GM19467 (cell line): ENCODE data around the gene ZBTB5.
"Not testable (repeated sequence)": the region's sequence is repeated elsewhere in the genome, so short reads cannot be mapped to it uniquely, and the experiment has no call there.

Experiments used
- ATAC-seq: cut with Tn5 transposase; IDR thresholded peaks from one replicate; pipeline ENCODE4 v1.9.1; 2021; ENCODE audit warnings: mild to moderate bottlenecking, moderate library complexity; ENCODE audit not compliant: unreplicated experiment

The ZBTB5 gene

DNA sequence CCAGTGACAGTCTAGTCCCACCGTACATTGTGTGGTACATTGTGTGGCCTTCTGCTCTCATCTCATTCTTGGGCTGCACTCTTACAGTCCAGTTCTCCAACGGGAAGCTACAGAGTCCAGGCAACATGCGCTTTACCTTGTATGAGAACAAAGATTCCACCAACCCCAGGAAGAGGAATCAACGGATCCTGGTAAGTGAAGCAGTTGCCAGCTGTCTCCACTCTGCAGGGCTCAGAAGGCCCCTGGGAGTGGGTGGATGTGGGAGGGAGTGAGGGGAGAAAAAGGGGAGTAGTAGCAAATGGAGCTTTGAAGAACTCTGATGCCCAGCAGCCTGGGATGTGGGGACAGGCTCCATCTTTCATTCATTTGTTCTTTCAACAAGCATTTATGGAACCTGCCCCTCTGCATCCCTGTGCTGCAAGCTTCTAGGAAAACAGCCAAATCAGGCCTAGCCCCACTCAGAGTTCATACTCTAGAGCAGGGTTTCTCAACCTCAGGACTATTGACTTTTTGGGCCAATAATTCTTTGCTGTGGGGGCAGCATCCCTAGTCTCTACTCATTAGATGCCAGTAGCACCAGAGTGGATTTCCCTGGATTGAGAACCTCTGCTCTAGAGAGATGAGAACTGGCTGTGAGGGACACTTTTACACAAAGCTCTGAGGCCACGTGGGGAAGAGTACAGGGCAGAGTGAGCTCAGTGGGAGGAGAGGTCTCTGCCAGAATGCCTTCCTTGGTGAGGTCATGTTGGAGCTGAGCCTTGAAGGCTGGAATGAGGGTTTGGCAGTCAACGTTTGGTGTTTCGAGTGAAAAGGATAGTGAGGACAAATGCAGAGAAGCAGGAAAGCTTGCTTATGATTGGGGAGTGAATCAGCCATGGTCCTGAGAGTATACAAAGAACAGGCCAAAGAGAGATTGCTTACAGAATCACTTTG, 21.6 kb upstream of the ZBTB5 start:
- ATAC-seq = no peak

DNA sequence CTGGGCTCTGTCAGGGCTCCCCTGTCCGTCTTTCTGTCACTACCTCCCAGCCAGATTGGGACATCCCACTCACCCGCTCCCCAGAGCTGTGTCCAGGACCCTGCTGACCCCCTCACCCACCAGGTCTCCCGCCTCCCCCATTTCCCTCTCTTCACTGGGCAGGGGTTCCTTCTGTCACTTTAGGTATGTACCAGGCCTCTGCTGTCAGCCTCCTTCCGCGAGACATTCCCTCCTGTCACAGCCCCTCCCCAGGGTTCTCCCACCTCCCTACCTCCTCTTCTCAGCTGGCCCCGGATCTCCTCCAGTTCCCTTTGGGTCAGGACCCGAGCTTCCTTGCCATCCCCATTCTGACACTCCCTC, 21.0 kb upstream of the ZBTB5 start:
- no peak for ATAC-seq

DNA sequence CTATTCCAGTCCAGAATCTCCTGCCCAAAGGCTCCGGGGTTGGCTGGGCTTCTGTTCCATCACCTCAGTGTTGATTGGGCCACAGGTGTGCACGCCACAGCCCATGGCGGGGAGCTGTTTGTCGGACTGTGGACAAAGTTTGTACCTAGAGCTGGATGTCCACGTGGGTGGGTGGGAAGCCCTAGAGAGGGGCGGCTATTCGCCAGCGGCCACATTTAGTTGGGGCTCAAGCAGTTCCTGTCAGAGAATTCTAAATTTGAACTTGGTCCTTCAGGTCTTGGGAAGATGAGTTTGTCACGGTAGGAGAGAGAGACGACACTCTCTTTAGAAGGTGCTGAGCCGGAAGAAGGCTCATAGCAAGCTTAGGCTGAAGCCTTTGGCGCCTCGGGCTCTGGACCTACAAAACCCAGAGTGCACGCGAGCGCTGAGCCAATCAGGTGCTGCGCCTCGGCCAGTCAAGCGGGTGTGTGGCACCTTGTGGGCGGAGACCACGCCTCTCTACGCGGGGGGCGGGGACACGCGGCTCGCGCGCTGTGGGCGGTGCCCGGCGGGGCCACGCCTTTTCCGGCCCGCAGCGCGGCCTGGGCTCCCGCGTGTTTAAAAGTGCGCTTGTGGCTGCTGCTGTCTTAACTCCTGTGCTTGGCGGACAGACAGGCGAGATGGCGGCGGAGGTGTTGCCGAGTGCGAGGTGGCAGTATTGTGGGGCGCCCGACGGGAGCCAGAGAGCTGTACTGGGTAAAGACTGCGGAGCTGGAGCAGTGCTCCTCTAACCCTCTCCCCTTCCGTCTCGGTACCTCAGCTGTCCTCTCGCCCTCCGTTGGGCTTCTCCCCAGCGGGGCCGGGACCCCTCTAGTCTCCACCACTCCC, 20.4 kb upstream of the ZBTB5 start, which contains the start of gene POLR1E:
TSS of gene POLR1E (plus strand) at position 560 of the 867 bp plus-strand sequence. CDS start at position 660, 100 bp downstream.
- peak; percentile 93 for ATAC-seq

DNA sequence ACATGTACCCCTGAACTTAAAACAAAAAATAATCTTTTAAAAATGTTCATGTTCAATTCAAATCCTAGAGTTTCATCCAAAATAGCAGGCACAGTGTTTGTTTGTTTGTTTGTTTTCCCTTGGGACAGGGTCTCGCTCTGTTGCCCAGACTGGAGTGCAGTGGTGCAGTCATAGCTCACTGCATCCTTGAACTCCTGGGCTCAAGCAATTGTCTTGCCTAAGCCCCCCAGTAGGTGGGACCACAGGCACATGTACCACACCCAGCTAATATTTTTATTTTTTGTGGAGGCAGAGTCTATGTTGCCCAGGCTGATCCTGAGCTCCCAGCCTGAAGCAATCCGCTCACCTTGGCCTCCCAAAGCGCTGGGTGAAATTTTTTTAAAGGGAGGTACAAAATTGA, 15.5 kb upstream of the ZBTB5 start:
- no peak for ATAC-seq

DNA sequence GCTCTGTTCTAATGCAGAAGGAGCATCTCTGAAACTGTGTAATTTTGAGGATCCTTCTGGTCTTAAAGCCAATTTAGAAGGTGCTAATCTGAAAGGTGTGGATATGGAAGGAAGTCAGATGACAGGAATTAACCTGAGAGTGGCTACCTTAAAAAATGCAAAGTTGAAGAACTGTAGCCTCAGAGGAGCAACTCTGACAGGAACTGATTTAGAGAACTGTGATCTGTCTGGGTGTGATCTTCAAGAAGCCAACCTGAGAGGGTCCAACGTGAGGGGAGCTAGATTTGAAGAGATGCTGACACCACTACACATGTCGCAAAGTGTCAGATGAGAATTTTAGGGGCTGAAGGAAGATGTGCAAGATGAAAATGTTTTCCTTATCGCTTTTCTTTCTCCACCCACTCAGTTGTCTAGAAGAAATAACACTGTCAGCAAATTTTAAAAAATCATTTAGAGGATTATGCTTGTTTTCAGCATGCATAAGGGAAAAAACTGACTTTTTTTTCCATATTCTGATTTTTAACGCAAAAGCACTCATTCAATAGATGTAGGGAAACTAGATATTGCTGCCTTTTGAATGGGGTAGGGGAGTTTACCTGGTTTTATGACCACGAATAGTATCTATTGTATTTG, 12.9 kb upstream of the ZBTB5 start:
- ATAC-seq = not testable (repeated sequence)

DNA sequence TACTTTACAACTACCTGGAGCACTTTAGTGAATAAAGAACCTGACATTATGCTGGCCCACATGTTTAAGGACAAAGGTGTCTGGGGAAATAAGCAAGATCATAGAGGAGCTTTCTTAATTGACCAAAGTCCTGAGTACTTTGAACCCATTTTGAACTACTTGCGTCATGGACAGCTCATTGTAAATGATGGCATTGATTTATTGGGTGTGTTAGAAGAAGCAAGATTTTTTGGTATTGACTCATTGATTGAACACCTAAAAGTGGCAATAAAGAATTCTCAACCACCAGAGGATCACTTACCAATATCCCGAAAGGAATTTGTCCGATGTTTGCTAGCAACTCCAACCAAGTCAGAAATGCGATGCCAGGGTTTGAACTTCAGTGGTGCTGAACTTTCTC, 12.2 kb upstream of the ZBTB5 start:
- ATAC-seq = not testable (repeated sequence)

DNA sequence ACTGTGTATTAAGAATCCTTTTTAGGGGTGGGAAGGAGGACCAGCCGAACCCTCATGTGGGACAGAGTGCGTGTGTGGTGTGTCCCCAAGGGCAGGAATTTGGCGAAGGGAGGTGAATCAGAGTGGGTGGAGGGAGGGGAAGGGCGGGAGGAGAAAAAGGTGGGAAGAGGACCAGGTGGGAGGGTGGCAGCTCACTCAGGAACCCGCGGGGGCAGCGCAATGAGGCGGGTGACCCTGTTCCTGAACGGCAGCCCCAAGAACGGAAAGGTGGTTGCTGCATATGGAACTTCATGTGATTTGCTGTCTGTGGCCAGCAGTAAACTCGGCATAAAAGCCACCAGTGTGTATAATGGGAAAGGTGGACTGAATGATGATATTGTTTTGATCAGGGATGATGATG, 11.7 kb upstream of the ZBTB5 start:
- ATAC-seq = no peak

GRCh38 chr9:37474438-37474837, 9.2 kb upstream of the ZBTB5 start:
- no peak for ATAC-seq

- ATAC-seq = not testable (repeated sequence)
Observed at GRCh38 chr9:37473982-37474381, 8.7 kb upstream of the ZBTB5 start.

- ATAC-seq = no peak
Observed at GRCh38 chr9:37471942-37472684, 6.9 kb upstream of the ZBTB5 start.

DNA sequence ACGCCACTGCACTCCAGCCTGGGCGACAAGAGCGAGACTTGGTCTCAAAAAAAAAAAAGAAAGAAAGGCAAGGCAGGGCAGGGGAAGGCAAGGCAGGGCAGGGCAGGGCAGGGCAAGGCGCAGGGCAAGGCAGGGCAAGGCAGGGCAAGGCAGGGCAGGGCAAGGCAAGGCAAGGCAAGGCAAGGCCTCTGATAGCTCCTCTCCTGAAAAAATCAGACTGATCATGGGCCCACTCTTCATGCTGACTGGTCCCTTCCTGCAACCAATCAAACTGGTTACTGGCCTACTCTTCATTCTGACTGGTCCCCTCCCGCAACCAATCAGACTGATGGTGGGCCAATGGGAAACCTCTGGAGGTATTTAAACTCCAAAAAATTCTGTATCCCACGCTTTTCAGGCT, 3.4 kb upstream of the ZBTB5 start:
- ATAC-seq = no peak

DNA sequence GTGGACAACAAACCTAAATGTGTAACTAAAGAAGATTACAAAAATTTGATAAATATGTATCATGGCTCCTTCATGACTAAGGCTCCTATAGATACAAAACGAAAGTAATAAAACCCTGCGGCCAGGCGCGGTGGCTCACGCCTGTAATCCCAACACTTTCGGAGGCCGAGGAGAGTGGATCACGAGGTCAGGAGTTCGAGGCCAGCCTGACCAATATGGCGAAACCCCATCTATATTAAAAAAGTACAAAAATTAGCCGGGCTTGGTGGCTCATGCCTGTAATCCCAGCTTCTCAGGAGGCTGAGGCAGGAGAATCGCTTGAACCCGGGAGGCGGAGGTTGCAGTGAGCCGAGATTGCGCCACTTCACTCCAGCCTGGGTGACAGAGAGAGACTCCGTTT, 2.3 kb upstream of the ZBTB5 start:
- not testable (repeated sequence) for ATAC-seq

DNA sequence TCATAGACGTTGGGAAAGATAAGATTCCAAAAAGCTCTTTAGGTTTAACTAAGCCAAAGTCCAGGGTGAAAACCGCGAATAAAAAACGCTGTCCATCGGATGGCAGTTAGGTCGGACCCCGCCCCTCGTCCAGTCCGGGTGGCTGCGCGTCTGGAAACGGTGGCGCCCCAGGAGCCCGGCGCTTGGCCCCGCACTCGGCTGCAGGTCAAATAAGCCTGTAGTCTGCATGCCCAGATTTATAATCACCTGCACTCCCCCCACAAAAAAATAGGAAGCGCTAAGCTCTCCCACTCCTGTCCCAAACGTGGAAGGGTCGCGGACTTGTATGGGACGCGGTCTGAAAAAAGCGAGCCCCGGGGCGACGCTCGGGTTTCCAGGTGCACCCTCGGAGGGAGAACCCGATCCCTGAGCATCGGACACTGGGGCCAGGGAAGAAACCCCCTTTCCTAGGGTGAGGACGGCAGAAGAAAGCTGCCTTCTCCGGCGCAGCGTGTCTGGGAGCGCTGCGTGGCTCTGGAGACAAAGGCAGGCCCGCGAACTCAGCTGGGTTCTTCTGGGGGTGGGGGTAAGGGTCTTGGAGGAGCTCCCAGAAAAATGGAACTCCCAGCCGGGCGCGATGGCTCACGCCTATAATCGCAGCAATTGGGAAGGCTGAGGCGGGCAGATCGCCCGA, 923 bp upstream of the ZBTB5 start:
- peak; percentile 6 for ATAC-seq

DNA sequence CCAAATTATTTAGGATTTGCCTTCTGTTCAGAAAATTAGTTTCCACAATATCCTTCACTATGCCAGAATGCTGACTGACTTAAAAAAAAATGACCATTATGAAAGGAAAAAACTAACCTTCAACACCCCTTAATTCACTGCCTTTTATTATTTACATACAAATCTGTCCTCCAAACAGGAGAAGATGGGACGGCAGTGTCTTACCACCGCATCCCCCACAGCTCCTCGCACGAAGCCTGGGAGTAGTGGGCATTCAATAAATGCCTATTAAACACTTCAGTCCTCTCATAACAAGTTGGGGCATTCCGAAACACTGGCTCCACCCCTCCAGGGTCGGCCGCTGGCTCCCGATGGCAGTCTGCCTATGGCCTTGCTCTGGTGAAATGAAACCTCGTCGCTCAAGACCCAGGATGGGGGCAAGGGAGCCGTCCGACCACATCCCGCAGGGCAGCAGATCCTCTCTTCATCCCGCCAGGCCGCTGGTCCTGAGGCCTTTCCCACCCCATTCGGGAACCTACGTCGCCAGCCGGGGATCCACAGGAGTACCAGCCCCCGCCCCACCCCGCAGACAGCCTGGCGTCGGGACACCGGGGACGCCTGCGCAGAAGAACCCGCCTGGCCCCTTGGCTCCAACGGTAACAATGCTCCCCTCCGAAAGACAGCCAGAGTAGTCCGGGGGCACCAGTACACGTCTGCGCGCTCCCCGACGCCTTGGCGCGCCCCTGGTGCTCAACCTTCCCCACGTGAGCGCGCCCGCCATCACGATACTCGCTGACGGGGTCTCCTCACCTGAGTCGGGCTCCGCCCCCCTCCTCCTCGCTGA, 613 bp downstream of the ZBTB5 start:
- ATAC-seq = peak; percentile 34

- ATAC-seq = no peak
Observed at GRCh38 chr9:37464006-37464405, 1.2 kb downstream of the ZBTB5 start.

- ATAC-seq = no peak
Observed at GRCh38 chr9:37456817-37457216, 8.4 kb downstream of the ZBTB5 start.

- ATAC-seq = no peak
Observed at GRCh38 chr9:37455884-37456647, 9.2 kb downstream of the ZBTB5 start.

DNA sequence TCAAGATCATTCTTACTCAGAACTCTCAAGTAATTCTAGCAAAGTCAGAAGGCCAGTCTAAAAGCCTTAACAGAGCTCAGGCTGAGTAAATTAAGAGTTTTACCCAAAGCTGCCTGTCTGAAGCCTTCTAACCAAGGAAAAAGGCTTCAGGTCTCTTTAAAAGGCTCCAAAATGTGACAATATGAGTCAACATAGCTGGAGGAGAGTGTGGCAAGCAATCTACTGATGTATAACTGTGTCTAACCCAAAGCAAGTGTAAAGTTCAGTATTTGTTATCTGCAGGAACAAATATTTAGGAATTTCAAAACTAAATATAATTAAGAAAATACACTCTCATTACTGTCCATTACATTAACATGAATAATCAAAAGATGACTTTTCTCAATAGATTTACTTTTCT, 11.0 kb downstream of the ZBTB5 start:
- no peak for ATAC-seq
